ENCODE measurements around the gene CPLX3. TPM values are rescaled to one million over a fixed set of nuclear protein-coding genes. Genes with fewer than 3 reads are reported as not detected.
A peak's percentile ranks its signal among the peaks of the same experiment; 100 is the strongest.

The CPLX3 gene
- polyA plus RNA-seq, 3 donors = 0.12 TPM; not detected in 2

GRCh38 chr15:74866090-74866489 lies 39.7 kb downstream of the CPLX3 start:
- WGBS (ENCODE audit: insufficient coverage) = 86% methylated on average over 5 of the region's 6 CpGs
- Mint-ChIP-seq H3K4me1 (peaks cover 72% of the 10 kb centered on the region), H3K36me3 (peaks cover 22 to 32% of the 10 kb centered on the region in 2 donors), H3K9me3 (no peaks in the 10 kb centered on the region), H3K27ac (peak overlapping the region in 3 of 7 donors; percentile 22 to 74 (median 43)), H3K27me3 (ENCODE audit: low read depth in 3 of 3) (no peaks in the 10 kb centered on the region), H3K4me3 (no peak overlapping the region)
- no peak overlapping the region for H2AFZ ChIP-seq (ENCODE audit: insufficient read depth, low read depth, low read length, poor library complexity, severe bottlenecking)
- no peaks in the 10 kb centered on the region for H3K27me3 ChIP-seq (ENCODE audit: control insufficient read depth in 2 of 2, insufficient read depth in 2 of 2, low read length in 2 of 2)
- peaks cover 99% of the 10 kb centered on the region for H4K20me1 ChIP-seq (ENCODE audit: insufficient read depth, low read length)
- DNase-seq = no peak
- no peak for TF ChIP-seq CTCF (IDR thresholded peaks at IDR 0.05)
- H3K9ac ChIP-seq (ENCODE audit: insufficient read depth, low read length, poor library complexity, severe bottlenecking) = no peak overlapping the region
- H3K9me3 ChIP-seq (replicated peaks in 1 of 2; ENCODE audit: control insufficient read depth in 1 of 2, insufficient read depth in 1 of 2, low read length in 2 of 2) = no peaks in the 10 kb centered on the region
- intact Hi-C loops (cut with micrococcal nuclease) = loop anchor here in 1 of 2 donors (5.0 kb wide), 1 partner anchor 36 kb away; no protein-coding TSS in a partner anchor
- no peak overlapping the region for H3K4me3 ChIP-seq (replicated peaks in 1 of 3; ENCODE audit: low read depth in 2 of 3, low read length in 3 of 3)
- H3K79me2 ChIP-seq (ENCODE audit: insufficient read depth, low read length) = peaks cover 98% of the 10 kb centered on the region
- peak overlapping the region in 1 of 2 donors; percentile 44 for H3K27ac ChIP-seq (ENCODE audit: low read depth in 1 of 2, low read length in 2 of 2)
- peaks cover 3 to 24% of the 10 kb centered on the region in 2 donors for H3K36me3 ChIP-seq (replicated peaks in 1 of 2; ENCODE audit: control insufficient read depth in 1 of 2, insufficient read depth in 2 of 2, low read length in 2 of 2)
- H3K4me2 ChIP-seq (replicated peaks; ENCODE audit: extremely low read depth, low read length, poor library complexity, severe bottlenecking) = no peak overlapping the region
- peaks cover 51 to 52% of the 10 kb centered on the region in 2 donors for H3K4me1 ChIP-seq (ENCODE audit: control insufficient read depth in 1 of 2, insufficient read depth in 2 of 2, low read length in 2 of 2)

- peaks cover 65 to 66% of the 10 kb centered on the region in 2 donors for H3K4me1 ChIP-seq (ENCODE audit: control insufficient read depth in 1 of 2, insufficient read depth in 2 of 2, low read length in 2 of 2)
- no peak for TF ChIP-seq CTCF (IDR thresholded peaks at IDR 0.05)
- no CpG with 5 or more reads among the region's 1 CpG for WGBS (ENCODE audit: insufficient coverage)
- Mint-ChIP-seq H3K4me3 (peak overlapping the region; percentile 59 to 65), H3K9me3 (no peaks in the 10 kb centered on the region), H3K36me3 (peaks cover 19 to 32% of the 10 kb centered on the region in 2 donors), H3K4me1 (peaks cover 86% of the 10 kb centered on the region), H3K27ac (peak overlapping the region; percentile 88 to 97 (median 90)), H3K27me3 (ENCODE audit: low read depth in 3 of 3) (peaks cover 0 to 2% (median 0%) of the 10 kb centered on the region in 3 donors)
- no peaks in the 10 kb centered on the region for H3K27me3 ChIP-seq (ENCODE audit: control insufficient read depth in 2 of 2, insufficient read depth in 2 of 2, low read length in 2 of 2)
- peak overlapping the region; percentile 79 for H3K4me2 ChIP-seq (replicated peaks; ENCODE audit: extremely low read depth, low read length, poor library complexity, severe bottlenecking)
- peak overlapping the region; percentile 40 to 81 for H3K27ac ChIP-seq (ENCODE audit: low read depth in 1 of 2, low read length in 2 of 2)
- H3K9me3 ChIP-seq (replicated peaks in 1 of 2; ENCODE audit: control insufficient read depth in 1 of 2, insufficient read depth in 1 of 2, low read length in 2 of 2) = no peaks in the 10 kb centered on the region
- H3K4me3 ChIP-seq (replicated peaks in 1 of 3; ENCODE audit: low read depth in 2 of 3, low read length in 3 of 3) = peak overlapping the region in 2 of 3 experiments; percentile 3 to 69
- no peak overlapping the region for H3K9ac ChIP-seq (ENCODE audit: insufficient read depth, low read length, poor library complexity, severe bottlenecking)
- intact Hi-C loops (cut with micrococcal nuclease) = loop anchor here in 1 of 2 donors (5.0 kb wide), 1 partner anchor 35 kb away; no protein-coding TSS in a partner anchor
- H4K20me1 ChIP-seq (ENCODE audit: insufficient read depth, low read length) = peaks cover 97% of the 10 kb centered on the region
- H2AFZ ChIP-seq (ENCODE audit: insufficient read depth, low read depth, low read length, poor library complexity, severe bottlenecking) = no peak overlapping the region
- no peak for DNase-seq
- H3K36me3 ChIP-seq (replicated peaks in 1 of 2; ENCODE audit: control insufficient read depth in 1 of 2, insufficient read depth in 2 of 2, low read length in 2 of 2) = peaks cover 3 to 19% of the 10 kb centered on the region in 2 donors
- peaks cover 99% of the 10 kb centered on the region for H3K79me2 ChIP-seq (ENCODE audit: insufficient read depth, low read length)
Measured at GRCh38 chr15:74867466-74868038, 41.1 kb downstream of the CPLX3 start.
